HUES64 (cell line): ENCODE measurements around the gene RPTN.
A peak's percentile ranks its signal among the peaks of the same experiment; 100 is the strongest.

Experiments
- H3K27ac ChIP-seq: 2 replicates; pipeline ENCODE4 v1.7.0; 2013; ENCODE audit warnings: low read depth, low read length, inconsistent platforms
- H3K27me3 ChIP-seq: 2 replicates; pipeline ENCODE4 v1.6.1; 2013; ENCODE audit warnings: mild to moderate bottlenecking, low read length; ENCODE audit not compliant: insufficient read depth
- H3K36me3 ChIP-seq: 2 replicates; pipeline ENCODE4 v1.6.1; 2013; ENCODE audit warnings: mild to moderate bottlenecking, low read length; ENCODE audit not compliant: insufficient read depth
- H3K4me1 ChIP-seq: 2 replicates; pipeline ENCODE4 v1.6.1; 2013; ENCODE audit warnings: mild to moderate bottlenecking, low read length, moderate library complexity; ENCODE audit not compliant: insufficient read depth
- H3K4me3 ChIP-seq: 2 replicates; pipeline ENCODE4 v1.5.1; 2013; ENCODE audit warnings: mild to moderate bottlenecking, low read length, moderate library complexity
- H3K9ac ChIP-seq: 2 replicates; pipeline ENCODE4 v1.6.1; 2013; ENCODE audit warnings: mild to moderate bottlenecking, low read depth, low read length
- H3K9me3 ChIP-seq: 2 replicates; pipeline ENCODE4 v1.6.1; 2013; ENCODE audit warnings: low read depth, low read length; ENCODE audit not compliant: insufficient read depth
- WGBS: fragments of 150-250, 120-280 bp; methylation state at CpG from one replicate; pipeline ENCODE4 v1.1.7; 2013; ENCODE audit warnings: missing lambda C conversion rate; 5-methylcytosine and 5-hydroxymethylcytosine counted together

Gene RPTN

DNA sequence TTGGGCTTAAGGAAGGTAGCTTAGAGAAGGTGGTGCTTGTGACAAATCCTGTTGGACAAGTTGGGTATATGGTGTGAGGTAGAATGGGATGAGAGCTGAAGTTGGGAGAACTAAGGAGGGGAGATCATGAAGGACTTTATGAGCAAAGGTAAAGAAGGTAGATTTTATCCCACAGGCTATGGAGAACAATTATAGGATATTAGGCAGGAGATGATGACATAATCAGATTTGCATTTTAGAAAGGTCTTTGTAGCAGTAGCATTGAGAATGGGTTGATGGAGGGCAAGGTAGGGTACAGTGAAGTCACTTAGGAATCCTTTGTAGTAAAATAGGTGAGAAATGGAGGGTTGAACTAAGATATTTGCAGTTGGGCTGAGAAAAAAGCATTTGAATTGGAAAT is 28.8 kb downstream of the RPTN start:
- Histone ChIP-seq H3K27me3 (no peaks in the 10 kb centered on the region), H3K9ac (no peak overlapping the region), H3K4me3 (no peak overlapping the region), H3K9me3 (peaks cover 27% of the 10 kb centered on the region), H3K27ac (no peak overlapping the region), H3K36me3 (no peaks in the 10 kb centered on the region), H3K4me1 (no peaks in the 10 kb centered on the region)

DNA sequence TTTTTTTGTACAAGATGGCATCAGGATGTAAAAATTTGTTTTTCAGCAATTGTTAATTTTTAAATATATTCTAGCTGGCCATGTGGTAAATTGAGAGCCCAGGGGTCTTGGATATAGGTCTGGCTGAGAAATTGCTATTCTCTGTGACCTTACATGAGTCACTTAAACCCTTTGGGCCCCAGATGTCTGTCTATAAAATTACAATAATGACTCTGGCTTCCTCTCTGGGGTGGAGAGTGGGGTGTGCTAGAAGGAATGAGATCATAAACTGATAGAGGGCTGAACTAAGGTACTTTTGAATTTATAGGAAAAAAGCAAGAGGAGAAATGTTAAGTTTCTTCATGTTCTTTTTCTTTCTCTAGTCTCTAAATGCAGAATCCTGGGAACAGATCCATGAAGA is 31.4 kb downstream of the RPTN start:
- no peaks in the 10 kb centered on the region for H3K4me1 ChIP-seq
- H3K9me3 ChIP-seq = peaks cover 19% of the 10 kb centered on the region
- no peak overlapping the region for H3K9ac ChIP-seq
- no peak overlapping the region for H3K4me3 ChIP-seq
- H3K27me3 ChIP-seq = no peaks in the 10 kb centered on the region
- H3K36me3 ChIP-seq = no peaks in the 10 kb centered on the region
- H3K27ac ChIP-seq = no peak overlapping the region

DNA sequence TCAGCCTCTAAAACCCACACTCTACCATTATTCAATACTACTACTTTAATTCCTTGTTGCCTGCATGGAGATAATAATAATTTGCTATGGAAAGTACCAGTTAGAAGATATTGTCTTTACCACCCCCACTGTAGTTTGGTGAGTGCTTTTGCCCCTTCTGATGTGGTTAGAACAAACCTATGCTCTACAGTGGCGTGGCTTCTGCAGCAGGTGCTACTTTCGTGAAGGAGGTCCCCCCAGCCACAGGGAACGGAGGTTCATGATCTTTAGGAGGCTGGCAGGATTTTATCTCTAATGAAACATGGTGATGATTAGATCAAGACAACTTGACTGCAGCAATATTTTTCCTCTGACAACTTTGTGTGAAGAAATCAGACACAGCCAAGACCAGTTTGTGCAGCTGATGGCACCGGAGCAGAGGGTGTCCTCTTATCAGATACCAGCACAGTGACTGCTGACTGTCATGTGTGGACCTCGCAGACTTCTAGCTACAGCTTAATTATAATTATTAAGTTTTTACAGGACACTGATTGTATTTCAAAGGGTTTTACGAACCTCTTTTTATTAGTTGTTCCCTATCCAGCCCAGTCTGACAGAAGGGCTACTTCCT is 33.1 kb downstream of the RPTN start:
- H3K9ac ChIP-seq = no peak overlapping the region
- H3K4me3 ChIP-seq = no peak overlapping the region
- H3K27me3 ChIP-seq = no peaks in the 10 kb centered on the region
- no peak overlapping the region for H3K27ac ChIP-seq
- H3K36me3 ChIP-seq = no peaks in the 10 kb centered on the region
- WGBS = 65% methylated on average over 5 of the region's 6 CpGs
- peaks cover 17% of the 10 kb centered on the region for H3K9me3 ChIP-seq
- no peaks in the 10 kb centered on the region for H3K4me1 ChIP-seq

DNA sequence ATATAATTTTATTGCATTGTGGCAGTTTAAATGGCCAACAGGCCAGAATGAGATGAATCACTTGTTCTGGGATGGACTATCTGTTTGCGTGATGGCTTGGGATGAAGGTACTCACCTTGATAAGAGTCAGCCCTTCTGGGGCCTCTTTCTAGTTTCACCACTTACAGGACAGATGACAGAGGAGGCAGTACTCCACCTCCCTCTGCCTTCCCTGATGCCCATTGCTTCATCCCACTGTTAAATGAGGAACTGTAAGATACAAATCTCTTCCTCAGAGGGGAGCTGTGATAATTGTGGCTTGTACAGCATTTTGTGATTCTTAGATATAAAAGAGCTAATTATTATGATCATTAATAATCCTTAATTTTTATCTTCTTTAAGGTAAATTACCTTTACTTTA is 40.1 kb downstream of the RPTN start:
- 81% methylated on average over 1 of the region's 1 CpG for WGBS
- peaks cover 49% of the 10 kb centered on the region for H3K27me3 ChIP-seq

DNA sequence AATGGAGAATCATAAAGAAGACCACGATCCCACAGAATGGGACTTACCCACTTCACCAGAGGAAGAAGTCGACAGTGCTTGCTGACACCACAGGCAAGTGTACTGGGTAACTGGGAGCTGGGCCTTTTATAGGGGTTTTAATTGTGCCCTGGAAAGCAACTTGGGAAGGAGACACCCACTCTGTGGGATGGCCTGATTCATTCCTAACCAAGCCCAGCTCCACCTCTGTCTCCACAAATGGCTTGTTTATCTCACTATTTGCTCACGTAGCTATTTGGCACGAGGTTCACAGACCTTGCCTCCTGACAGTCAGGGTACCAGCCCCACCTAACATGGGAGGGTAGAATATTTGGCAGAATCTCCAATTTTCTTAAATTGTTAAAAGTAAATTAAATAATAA is 43.7 kb downstream of the RPTN start, which contains the start of gene TCHH:
Gene TCHH, minus strand, starts transcription at position 101 of the 400 bp plus-strand sequence. CDS start 1,364 bp downstream, outside the sequence.
- 56% methylated on average over 4 of the region's 4 CpGs for WGBS
- peaks cover 83% of the 10 kb centered on the region for H3K27me3 ChIP-seq
- peaks cover 29% of the 10 kb centered on the region; the same call in 1 of the 2 replicates for H3K9me3 ChIP-seq
- H3K9ac ChIP-seq = no peak within 1 kb of the TSS
- no peak within 1 kb of the TSS for H3K4me3 ChIP-seq
- H3K4me1 ChIP-seq = peaks cover 5% of the 10 kb centered on the region; the same call in 1 of the 2 replicates
- H3K27ac ChIP-seq = no peak within 1 kb of the TSS
- H3K36me3 ChIP-seq = no peaks in the 10 kb centered on the region

More for the DNA sequence above, 40.1 kb downstream of the RPTN start:
- H3K36me3 ChIP-seq = no peaks in the 10 kb centered on the region
- H3K9me3 ChIP-seq = peaks cover 11% of the 10 kb centered on the region; the same call in 1 of the 2 replicates
- no peak overlapping the region for H3K9ac ChIP-seq
- no peak overlapping the region for H3K4me3 ChIP-seq
- H3K4me1 ChIP-seq = no peaks in the 10 kb centered on the region
- no peak overlapping the region for H3K27ac ChIP-seq

DNA sequence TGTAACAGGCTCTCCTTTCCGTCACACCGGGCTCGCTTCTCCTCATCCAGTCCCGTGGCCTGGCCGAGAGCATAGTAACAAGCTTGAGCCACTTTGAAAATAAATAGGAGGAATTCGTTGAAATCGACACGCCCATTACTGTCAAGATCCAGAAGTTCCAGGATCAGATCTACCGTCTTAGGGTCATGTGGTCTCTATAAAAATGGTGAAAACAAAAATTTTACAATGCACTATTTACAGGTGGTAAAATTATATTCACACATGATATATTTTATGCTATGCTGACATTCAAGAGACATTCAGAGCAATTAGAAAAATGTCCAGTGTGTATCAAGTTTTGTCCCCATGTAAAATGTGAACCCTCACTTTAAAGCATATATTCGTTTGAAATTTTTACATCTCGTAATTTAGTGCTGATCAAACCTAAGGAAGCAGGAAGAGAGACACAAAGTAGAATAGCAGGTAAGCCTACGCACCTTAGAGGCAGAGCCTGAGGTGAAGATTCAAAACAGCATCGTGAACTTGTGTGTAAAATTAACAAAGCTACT is 46.1 kb downstream of the RPTN start:
- Histone ChIP-seq H3K4me3 (peak overlapping the region; percentile 41), H3K9ac (no peak overlapping the region), H3K4me1 (peaks cover 5% of the 10 kb centered on the region; the same call in 1 of the 2 replicates), H3K27me3 (peaks cover 98% of the 10 kb centered on the region), H3K36me3 (no peaks in the 10 kb centered on the region), H3K27ac (no peak overlapping the region), H3K9me3 (peaks cover 39% of the 10 kb centered on the region; the same call in 1 of the 2 replicates)
- WGBS = 86% methylated on average over 12 of the region's 13 CpGs

DNA sequence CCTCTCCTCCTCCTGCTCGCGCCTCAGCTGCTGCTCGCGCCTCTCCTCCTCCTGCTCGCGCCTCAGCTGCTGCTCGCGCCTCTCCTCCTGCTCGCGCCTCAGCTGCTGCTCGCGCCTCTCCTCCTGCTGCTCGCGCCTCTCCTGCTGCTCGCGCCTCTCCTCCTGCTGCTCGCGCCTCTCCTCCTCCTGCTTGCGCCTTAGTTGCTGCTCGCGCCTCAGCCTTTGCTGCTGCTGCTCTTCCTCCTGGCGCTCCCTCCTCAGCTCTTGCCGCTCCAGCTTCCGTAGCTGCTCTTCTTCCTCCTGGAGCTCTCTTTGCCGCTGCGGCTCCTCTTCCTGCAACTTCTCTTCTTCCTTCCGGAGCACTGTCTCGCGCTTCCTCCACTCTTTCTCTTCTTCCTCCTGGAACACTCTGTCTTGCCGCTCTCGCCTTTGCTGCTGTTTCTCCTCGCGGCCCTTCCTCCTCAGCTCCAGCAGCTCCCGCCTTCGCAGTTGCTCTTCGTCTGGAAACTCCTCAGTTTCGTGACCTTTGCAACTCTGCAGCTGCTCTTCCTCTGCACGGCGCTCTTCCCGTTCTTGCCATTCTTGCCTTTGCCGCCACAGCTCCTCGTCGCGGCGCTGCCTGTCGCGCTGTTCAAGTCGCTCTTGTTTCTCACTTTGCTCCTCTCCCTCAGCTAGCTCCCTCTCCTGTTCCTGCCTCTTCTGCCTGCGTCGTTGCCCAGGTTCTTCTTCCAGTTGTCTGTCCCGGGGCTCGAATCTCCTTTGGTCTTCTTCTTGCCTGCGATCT is 46.7 kb downstream of the RPTN start:
- H3K9ac ChIP-seq = no peak overlapping the region
- no peaks in the 10 kb centered on the region for H3K36me3 ChIP-seq
- peaks cover 5% of the 10 kb centered on the region; the same call in 1 of the 2 replicates for H3K4me1 ChIP-seq
- peaks cover 100% of the 10 kb centered on the region for H3K27me3 ChIP-seq
- peaks cover 44% of the 10 kb centered on the region; the same call in 1 of the 2 replicates for H3K9me3 ChIP-seq
- WGBS = 65% methylated on average over 53 of the region's 53 CpGs
- peak overlapping the region; percentile 41 for H3K4me3 ChIP-seq
- H3K27ac ChIP-seq = no peak overlapping the region

DNA sequence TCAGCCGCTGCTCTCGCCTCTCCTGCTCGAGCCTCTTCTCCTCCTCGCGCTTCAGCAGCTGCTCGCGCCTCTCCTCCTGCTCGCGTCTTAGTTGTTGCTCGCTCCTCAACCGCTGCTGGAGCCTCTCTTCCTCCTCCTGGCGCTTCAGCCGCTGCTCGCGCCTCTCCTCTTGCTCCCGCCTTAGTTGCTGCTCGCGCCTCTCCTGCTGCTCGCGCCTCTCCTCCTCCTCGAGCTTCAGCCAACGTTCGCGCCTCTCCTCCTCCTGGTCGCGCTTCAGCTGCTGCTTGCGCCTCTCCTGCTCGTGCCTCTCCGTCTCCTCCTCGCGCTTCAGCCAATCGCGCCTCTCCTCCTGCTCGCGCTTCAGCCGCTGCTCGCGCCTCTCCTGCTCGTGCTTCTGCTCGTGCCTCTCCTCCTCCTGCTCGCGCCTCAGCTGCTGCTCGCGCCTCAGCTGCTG is 47.5 kb downstream of the RPTN start:
- Histone ChIP-seq H3K27ac (no peak overlapping the region), H3K4me1 (peaks cover 5% of the 10 kb centered on the region; the same call in 1 of the 2 replicates), H3K36me3 (no peaks in the 10 kb centered on the region), H3K9ac (peak overlapping the region; percentile 12; the same call in 1 of the 2 replicates), H3K9me3 (peaks cover 44% of the 10 kb centered on the region; the same call in 1 of the 2 replicates), H3K27me3 (peaks cover 100% of the 10 kb centered on the region), H3K4me3 (peak overlapping the region; percentile 33)
- WGBS = 50% methylated on average over 44 of the region's 44 CpGs

DNA sequence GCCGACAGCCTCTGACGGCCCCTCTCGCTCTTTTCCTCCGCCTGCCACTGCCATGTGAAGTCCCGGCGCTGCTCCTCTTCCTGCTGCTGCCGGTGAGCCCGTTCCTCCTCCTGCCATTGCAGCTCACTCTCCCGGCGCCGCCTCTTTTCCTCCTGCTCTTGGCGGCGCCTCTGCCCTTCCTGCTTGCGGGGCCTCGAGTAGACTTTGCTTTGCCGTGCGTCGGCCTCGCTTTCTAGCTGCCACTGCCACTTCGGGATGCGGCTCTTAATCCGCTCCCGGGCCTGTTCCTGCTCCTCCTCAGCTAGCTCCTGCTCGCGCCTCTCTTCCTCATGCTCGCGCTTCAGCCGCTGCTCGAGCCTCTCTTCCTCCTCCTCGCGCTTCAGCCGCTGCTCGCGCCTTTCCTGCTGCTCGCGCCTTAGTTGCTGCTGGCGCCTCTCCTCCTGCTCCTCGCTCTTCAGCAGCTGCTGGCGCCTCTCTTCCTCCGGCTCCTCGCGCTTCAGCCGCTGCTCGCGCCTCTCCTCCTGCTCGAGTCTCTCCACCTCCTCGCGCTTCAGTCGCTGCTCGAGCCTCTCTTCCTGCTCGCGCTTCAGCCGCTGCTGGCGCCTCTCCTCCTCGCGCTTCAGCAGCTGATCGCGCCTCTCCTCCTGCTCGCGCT is 48.0 kb downstream of the RPTN start:
- H3K9me3 ChIP-seq = peaks cover 44% of the 10 kb centered on the region; the same call in 1 of the 2 replicates
- H3K36me3 ChIP-seq = no peaks in the 10 kb centered on the region
- H3K9ac ChIP-seq = peak overlapping the region; percentile 12; the same call in 1 of the 2 replicates
- peak overlapping the region; percentile 33 for H3K4me3 ChIP-seq
- H3K27ac ChIP-seq = no peak overlapping the region
- peaks cover 5% of the 10 kb centered on the region; the same call in 1 of the 2 replicates for H3K4me1 ChIP-seq
- peaks cover 100% of the 10 kb centered on the region for H3K27me3 ChIP-seq
- 48% methylated on average over 60 of the region's 60 CpGs for WGBS

DNA sequence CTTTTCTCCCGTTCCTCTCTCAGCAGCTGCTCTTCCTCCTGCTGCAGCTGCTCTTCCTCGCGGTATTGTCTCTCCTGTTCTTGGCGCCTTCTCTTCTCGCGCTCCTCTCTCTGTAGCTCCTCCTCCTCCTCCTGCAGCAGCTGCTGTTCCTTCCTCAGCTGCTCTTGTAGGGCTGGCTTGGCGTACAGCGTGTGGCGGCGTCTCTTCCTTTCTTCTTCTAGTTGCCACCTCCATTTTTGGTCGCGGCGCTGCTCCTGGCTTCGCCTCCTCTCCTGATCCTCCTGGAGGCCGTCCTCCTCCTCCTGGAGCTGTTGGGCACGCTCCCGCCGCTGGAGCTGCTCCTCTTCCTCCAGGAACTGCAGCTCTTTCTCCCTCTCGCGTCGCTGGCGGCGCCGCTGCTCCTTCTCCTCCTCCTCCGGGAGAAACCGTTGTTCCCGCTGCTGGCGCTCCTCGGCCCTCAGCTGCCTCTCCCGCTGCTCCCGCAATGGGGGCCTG is 48.6 kb downstream of the RPTN start:
- Histone ChIP-seq H3K27ac (no peak overlapping the region), H3K9me3 (peaks cover 44% of the 10 kb centered on the region; the same call in 1 of the 2 replicates), H3K27me3 (peaks cover 100% of the 10 kb centered on the region), H3K4me3 (peak overlapping the region; percentile 33), H3K9ac (no peak overlapping the region), H3K4me1 (peaks cover 5% of the 10 kb centered on the region; the same call in 1 of the 2 replicates), H3K36me3 (no peaks in the 10 kb centered on the region)
- 61% methylated on average over 31 of the region's 31 CpGs for WGBS
